ENCODE measurements around the gene POU6F2.
"Not testable (repeated sequence)": the region's sequence is repeated elsewhere in the genome, so short reads cannot be mapped to it uniquely, and the experiment has no call there.

POU6F2 gene, protein sequence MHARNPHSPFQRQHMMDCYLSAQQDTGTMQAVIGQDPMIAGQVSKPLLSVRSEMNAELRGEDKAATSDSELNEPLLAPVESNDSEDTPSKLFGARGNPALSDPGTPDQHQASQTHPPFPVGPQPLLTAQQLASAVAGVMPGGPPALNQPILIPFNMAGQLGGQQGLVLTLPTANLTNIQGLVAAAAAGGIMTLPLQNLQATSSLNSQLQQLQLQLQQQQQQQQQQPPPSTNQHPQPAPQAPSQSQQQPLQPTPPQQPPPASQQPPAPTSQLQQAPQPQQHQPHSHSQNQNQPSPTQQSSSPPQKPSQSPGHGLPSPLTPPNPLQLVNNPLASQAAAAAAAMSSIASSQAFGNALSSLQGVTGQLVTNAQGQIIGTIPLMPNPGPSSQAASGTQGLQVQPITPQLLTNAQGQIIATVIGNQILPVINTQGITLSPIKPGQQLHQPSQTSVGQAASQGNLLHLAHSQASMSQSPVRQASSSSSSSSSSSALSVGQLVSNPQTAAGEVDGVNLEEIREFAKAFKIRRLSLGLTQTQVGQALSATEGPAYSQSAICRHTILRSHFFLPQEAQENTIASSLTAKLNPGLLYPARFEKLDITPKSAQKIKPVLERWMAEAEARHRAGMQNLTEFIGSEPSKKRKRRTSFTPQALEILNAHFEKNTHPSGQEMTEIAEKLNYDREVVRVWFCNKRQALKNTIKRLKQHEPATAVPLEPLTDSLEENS

DNA sequence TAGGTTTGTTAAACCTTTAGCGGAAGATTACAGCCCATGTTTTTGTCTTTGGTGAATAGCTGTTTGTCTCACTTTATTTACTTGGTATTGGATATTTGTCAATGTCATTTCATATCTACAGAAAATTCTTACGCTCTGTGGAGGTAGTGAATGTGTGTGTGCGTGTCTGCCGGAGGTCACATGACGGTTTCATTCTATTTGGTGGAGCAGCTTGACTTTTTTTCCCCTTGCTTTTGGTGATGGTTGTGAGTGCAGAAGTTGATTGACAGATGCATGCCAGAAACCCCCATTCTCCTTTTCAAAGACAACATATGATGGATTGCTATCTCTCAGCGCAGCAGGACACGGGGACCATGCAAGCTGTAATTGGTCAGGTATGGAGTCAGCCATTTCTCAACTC lies at the start of gene POU6F2:
Gene POU6F2 (plus strand): TSS at position 225 of the 400 bp plus-strand sequence. CDS start 45 bp downstream, at position 270.
- DNase-seq (ENCODE audit: low read depth, low spot score) = no peak

DNA sequence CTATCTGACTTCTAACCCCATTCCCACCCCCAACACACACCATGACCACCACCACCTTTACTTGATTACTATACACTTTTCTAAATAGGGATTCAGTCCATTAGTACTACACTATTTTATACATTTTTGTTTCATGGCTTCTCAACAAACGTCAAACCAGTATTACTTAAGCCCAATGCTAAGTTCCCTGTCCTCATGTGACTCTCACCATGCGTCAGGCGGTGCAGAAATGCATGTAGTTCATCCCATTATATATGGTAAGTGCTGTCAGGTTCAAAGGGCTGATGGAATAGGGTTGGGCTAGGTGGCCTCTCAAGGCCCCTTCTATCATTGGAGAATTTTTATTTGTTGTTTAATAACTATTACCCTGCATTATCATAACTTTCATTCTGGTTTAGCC lies 49.2 kb upstream of the POU6F2 start:
- DNase-seq (ENCODE audit: low read depth, low spot score) = no peak

DNA sequence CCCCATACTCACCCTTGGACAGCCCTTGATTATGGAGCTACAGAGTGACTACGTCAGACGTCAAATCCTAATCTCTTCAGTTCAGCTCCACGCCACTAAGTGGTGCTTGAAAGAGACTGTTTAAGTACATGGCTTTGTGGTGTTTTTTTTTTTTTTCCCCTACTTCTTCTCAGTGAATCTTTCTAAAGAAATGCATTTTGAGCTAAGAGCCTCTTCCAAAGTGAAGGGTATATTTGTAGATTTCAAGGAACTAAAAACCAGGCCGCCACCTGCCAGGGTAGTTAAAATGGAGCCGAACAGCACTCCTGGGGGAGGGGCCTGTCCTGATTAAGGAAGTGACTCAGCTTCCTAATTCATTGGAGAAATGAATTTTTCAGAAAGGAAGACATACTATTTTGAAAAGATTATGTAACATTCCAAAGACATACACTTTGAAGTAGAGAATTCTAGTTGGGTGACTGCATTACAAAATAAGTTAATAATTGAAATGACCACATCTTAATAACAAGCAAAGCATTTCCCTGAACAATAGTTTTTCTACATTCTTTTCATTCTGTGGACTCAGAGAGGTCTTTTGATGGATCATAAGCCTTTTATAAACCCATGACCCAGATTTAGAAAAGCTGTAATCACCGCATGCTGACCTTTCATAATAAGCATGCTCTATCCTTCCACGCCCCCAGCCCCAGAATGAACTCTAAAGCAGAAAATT lies 48.1 kb upstream of the POU6F2 start:
- DNase-seq (ENCODE audit: low read depth, low spot score) = no peak

DNA sequence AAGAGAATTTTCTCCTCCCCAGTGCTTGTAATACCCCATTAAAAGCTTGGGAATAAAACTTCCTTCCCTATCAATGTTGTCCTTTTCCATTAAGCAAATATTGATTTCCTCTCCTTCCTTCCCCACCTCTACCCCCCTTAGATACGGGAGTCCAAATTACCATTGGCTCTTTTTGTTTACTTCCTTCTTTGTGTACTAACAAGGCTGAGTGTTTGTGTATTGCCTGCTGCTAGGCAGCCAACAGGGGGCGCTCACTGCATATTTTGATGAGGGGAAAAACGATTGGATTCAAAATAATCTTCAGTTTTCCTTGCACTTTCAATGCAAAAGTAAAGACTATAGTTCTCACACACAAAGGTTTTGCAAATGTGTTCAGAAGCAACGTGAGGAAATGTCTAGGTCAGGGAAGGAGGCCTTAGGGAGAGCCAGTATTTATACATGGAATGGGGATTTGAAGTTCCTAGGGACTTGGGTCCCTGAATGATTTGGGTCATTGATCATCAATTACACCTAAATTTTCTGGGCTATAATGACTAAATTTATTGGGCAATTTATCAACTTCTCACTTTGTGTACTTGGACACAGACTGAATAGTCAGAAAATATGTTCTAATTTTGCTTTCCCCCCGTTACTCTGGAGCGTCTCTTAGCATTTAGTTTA lies 45.1 kb upstream of the POU6F2 start:
- DNase-seq (ENCODE audit: low read depth, low spot score) = no peak

DNA sequence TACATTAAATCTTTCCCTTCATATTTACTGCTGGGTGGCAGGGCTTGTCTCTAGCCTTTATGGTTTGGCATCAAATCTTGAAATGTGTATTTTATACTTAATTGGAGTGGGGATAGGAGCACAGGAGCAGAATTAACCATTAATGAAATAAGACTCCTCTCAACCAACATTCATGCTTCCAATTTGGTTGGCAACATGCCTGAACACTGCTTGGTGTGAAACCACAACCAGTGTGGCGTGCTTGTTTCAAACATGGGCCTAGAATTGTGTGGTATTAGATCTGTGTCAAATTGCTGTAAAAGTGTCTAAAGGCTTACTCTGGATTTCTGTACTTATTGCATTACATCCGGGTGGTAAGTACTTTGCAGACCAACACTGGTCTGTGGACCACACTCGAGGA lies 43.7 kb upstream of the POU6F2 start:
- DNase-seq (ENCODE audit: low read depth, low spot score) = no peak

DNA sequence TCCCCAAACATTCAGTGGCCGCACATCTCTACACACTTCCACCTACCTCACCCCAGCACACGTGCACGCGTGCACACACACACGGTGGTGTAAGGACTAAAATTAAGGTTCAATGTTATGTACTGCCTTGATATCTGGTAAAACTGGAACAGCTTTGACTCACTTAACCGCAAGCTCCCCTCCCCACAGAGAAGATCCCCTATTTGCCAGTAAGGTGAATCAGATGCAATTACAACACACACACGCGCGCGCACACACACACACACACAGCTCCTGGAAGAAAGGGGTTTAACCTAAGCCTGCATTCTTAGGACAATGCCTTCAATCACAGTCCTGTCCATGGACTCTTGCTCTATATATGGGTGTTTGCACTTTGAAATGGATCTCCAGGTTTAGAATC lies 43.2 kb upstream of the POU6F2 start:
- DNase-seq (ENCODE audit: low read depth, low spot score) = no peak

DNA sequence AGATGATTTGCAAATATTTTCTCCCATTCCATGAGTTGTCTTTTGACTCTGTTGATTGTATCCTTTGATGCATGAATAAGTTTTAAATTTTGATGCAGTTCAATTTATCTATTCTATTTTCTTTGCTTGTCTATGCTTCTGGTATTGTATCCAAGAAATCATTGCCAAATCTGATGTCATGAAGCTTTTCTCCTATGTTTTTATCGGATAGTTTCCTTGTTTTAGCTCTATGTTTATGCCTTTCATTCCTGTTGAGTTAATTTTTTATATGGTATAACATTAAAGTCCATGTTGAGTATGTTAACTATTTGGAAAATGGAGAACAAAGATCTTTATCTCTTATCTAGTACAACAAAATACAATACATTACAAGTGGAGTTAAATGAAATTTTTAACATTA lies 41.1 kb upstream of the POU6F2 start:
- no peak for DNase-seq (ENCODE audit: low read depth, low spot score)

DNA sequence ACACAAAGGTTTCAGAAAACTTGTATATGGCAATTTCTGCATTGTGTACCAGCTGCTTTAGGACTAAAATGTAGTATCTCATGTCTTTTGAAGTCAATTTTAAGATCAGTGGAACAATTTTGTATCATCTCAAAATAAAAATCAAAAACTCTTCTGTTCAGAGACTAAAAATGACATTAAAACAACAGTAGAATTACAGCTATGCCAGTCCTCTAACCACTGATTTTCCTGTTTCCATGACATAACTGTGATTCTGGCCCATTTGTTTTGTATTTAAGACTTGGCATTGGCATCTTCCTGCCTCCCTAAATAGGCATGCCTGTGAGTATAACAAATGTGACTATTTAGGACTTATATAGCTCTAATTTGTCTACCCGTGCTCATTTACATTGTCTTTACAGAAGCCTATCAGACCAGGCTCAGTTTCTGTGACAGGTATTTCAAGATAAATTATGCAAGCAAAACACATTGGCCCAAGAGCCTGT lies 39.7 kb upstream of the POU6F2 start:
- no peak for DNase-seq (ENCODE audit: low read depth, low spot score)

DNA sequence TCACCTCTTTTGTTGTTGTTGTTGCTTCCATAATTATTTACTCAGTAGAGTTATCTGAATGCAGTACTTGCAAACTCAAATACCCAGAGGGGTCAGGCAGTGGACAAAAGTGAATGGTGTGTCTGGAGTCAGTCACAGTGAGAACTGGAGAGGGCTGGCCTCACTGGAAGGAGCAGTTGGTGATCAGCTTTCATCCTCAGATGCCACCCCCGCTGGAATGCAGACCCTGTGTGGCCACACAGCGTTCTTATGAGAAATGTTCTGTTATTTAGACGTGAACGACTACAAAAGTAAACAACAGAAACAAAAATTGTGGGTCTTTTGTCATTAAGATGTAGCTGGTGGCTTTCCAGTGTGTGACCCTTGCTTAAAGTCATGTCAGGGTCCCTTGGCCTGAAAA lies 39.1 kb upstream of the POU6F2 start:
- no peak for DNase-seq (ENCODE audit: low read depth, low spot score)

DNA sequence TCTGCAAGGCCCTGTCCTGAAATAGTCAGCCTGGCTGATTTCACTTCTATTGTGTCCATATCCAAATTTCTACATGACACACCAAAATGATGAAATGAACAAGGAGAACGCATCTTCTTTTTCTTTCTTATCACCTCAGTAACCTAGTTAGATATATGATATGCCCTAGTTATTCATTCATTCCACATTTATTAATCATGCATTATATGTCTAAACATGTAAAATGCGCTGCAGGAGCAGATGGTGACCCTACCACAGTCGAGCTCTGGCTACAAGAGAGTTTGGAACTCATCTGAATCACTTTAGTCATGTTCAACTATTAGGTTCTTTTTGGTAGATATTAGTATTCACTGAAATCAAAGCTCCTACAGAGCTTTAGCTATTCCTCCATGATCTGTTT lies 36.9 kb upstream of the POU6F2 start:
- no peak for DNase-seq (ENCODE audit: low read depth, low spot score)

DNA sequence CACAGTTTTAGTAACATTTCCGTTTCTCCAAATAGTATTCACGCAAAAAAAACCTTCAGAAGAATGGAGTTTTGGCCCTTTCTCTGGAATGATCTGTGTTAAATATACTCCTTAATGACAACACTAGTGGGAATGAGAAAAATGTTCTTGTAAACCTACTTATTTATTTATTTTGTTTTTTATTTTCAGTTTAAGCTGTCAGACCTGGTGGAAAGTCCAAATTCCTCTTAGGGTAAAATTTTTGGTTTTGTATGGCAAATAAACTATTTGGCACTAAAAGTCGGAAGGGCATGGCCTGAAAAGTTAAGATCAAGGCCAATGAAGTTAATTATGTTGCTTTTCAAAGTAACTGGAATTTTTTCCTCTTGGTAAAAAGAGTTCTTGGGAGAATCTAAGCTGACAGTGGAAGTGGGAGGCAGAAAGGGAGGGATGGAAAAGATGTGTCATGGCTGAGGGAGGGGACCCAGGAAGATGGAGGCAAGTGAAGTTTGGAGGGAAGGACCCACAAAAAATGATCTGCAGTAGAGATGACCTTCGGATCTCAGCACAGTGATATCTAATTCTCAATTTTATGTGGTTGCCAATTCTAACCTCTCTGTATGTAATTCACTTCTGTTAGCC lies 35.2 kb upstream of the POU6F2 start:
- no peak for DNase-seq (ENCODE audit: low read depth, low spot score)

DNA sequence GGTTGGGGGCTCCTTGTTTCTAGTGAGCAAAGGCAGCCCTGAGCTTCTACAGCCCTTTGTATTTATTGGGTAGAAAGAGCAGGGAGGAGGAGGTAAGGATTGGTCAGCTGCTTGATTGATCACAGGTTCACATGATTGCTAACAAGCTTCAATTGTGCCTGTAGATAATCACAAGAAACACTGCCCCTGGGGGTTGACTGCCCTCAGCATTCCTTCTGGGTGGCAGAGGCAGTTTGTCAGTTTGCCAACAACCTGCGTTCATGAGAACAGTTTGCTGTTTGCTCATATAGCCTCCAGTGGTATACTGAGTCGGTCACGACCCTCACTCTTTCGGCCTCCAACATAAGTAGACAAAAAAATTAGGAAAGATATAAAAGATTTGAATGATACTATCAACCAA lies 30.2 kb upstream of the POU6F2 start:
- not testable (repeated sequence) for DNase-seq (ENCODE audit: low read depth, low spot score)

DNA sequence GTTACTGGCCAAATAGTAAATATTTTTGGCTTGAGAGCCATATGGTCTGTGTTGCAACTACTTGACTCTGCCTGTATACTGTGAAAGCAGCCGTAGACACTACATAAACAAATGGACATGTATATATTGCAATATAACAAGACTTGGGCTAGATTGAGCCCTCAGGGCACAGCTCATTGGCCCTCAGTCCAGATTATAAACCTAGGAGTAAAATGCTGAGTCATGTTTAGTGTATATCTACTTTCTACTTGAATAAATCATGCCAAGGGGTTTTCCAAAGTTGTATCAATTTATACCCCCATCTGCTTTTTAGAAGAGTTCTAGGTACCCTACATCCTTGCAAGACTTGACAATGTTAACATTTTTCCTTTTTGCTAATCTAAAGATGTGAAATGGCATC lies 27.4 kb upstream of the POU6F2 start:
- DNase-seq (ENCODE audit: low read depth, low spot score) = no peak

DNA sequence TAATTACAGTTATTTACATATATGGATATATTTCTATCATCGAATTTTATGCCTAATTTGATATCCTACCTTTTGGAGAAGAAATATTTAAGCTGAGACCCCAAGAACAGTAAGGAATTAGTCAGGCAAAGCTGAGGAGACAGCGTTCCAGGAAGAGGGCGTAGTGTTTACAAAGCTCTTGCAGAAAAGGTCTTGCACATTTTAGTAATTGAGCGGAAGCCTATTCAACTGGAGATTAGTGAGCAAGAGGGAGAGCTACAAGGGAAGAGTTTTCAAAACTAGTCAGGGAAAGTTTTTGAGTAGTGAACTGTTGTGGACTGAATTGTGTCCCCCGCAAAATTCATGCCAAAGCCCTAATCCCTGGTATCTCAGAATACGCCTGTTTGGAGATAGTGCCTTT lies 26.5 kb upstream of the POU6F2 start:
- no peak for DNase-seq (ENCODE audit: low read depth, low spot score)

DNA sequence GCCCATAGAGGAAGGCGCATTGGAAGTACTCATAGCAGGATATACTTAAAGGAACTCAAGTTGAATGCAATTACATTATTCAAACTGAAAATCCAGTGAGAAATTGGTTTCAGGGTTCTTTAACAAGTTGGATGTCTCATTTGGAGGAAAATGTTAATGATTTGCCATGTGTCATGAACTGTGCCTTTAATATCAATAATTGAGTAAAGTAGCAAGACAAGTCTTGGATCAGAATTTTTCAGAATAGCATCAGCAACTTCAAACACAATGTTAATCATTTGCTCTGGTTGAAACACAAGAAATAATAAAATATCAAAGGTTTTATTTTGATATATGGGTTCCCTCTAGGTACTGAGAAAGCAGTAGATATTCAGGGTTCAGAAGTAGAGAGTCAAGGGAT lies 24.5 kb upstream of the POU6F2 start:
- no peak for DNase-seq (ENCODE audit: low read depth, low spot score)

DNA sequence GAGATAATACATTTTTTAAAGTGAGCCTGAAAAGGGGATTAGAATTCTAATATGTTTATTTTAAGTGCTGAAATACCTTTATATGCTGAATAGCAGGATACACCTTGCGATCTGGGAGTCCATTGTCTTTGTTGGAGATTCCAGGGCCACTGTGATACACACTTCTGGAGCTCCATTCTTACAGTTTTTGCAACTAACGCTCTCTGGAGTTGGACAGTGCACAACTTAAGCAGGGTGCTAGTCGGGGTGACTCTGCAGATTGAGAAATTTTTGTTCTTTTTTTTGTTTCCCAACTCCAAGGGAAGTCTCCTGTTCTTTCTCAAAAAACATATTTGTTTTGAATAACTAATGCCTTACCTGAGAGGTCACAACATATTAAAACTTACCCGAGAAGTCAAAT lies 23.7 kb upstream of the POU6F2 start:
- DNase-seq (ENCODE audit: low read depth, low spot score) = no peak

DNA sequence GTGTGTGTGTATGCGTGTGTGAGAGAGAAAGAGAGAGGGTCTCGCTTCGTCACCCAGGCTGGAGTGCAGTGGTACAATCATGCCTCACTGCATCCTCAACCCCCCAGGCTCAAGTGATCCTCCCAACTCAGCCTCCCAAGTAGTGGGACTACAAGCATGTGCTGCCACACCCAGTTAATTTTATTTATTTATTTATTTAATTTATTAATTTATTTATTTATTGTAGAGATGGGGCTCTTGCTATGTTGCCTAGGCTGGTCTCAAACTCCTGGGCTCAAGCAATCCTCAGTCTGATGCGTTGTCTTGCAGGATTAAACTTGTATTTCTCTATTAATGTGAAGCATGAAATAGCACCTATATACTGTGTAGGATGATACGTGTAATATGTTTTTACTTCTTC lies 21.8 kb upstream of the POU6F2 start:
- DNase-seq (ENCODE audit: low read depth, low spot score) = no peak

DNA sequence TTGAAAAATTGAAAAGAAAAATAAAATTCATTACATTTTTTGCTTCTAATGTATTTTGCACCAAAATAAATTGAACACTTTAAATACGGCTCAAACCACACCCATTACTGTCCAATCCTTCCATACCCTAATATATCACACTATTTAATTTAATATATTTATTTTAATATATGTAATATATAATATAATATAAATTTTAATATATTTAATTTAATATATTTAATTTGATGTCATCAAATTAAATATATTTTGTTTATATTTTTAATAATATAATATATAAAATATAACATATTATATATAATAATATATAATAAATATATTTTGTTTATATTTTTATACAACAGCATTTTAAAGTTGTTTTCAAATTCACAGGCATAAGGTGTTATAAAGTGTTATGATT lies 15.7 kb upstream of the POU6F2 start:
- no peak for DNase-seq (ENCODE audit: low read depth, low spot score)

DNA sequence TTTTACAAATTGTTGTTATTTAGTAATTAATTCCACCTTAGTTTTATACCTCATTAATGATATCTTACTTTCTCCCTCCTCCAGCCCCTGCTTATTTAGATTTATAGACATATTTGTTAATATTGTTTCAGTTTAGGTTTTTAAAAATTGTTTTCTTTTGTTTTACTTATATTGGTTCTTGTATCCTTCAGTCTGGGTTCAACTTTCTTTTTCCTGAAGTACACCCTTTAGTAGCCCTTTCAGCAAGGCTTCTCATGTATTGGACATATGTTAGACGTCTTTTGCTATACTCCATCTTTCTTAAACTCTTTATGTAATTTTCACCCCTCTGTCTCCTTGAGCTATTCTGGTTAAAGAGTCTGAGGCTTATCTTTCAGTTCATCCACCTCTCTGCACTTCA lies 12.8 kb upstream of the POU6F2 start:
- DNase-seq (ENCODE audit: low read depth, low spot score) = no peak

DNA sequence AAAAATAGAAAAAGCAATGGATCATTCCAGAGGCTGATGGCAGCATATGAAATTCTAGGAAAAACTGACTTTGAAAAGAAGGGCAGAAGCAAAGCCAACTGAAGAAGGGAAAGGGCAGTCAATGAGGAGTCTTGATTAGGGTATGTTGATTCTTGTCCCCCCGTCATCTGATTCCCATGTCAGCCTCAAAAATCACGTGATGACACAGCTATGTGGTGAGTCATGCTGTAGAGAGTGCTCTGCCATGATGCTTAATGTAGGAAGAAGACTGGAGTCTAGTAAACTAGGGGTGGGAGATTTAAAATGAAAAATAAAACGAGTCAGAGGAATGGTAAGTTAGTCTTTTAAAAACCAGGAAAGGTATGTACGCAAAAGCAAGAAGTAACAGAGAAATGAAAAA lies 3.9 kb upstream of the POU6F2 start:
- no peak for DNase-seq (ENCODE audit: low read depth, low spot score)

DNA sequence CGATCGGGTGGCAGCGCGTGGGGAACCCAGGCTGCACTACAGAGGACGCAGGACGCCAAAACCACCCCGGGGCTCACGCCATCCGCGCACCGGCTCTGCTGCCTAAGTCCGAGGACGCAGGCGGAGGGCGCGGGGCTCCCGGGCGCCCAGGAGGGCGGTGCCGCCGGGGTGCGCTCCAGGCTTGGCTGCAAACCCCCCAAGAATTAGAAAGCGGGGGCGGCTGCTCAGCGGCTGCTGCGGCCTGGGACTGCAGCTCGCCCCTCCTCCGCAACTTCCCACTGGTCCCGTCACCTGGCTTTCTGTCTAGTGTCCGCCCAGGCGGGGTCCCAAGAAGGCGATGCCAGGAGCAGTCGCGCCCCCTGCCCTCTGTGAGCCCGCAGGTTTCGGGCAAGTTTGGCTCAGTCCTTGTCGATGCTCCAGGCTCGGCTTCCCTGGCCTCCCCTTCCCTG lies 1.7 kb upstream of the POU6F2 start:
- no peak for DNase-seq (ENCODE audit: low read depth, low spot score)

Data from activated CD4-positive, CD25-positive, alpha-beta regulatory T cell treated with anti-CD3 and anti-CD28 coated beads, Interleukin-2, amount 50 U/mL, for 16 hours (primary cell).